GM21528 (cell line): ENCODE data around the gene STK33.

Source experiments
- ATAC-seq: cut with Tn5 transposase; IDR thresholded peaks from one replicate; pipeline ENCODE4 v1.9.1; 2021; ENCODE audit warnings: mild to moderate bottlenecking, moderate library complexity; ENCODE audit not compliant: unreplicated experiment, low FRiP score

STK33 gene

GRCh38 chr11:8381871-8382396, 212.1 kb downstream of the STK33 start:
- no peak for ATAC-seq

GRCh38 chr11:8381343-8381742, 212.7 kb downstream of the STK33 start:
- no peak for ATAC-seq

- no peak for ATAC-seq
Observed at GRCh38 chr11:8375932-8376331, 218.1 kb downstream of the STK33 start.

- ATAC-seq, result no peak
Observed at GRCh38 chr11:8375460-8375859, 218.6 kb downstream of the STK33 start.

GRCh38 chr11:8374716-8375115, 219.3 kb downstream of the STK33 start:
- ATAC-seq, result no peak

GRCh38 chr11:8373519-8374432, 220.3 kb downstream of the STK33 start:
- ATAC-seq, result no peak

GRCh38 chr11:8372641-8373381, 221.2 kb downstream of the STK33 start:
- ATAC-seq, result no peak

GRCh38 chr11:8371516-8371884, 222.5 kb downstream of the STK33 start:
- no peak for ATAC-seq

GRCh38 chr11:8370812-8371515, 223.1 kb downstream of the STK33 start:
- ATAC-seq, result no peak

GRCh38 chr11:8369592-8370205, 224.3 kb downstream of the STK33 start:
- ATAC-seq, result no peak

GRCh38 chr11:8368772-8369171, 225.3 kb downstream of the STK33 start:
- ATAC-seq, result no peak

- ATAC-seq, result no peak
Observed at GRCh38 chr11:8368194-8368593, 225.8 kb downstream of the STK33 start.

- no peak for ATAC-seq
Observed at GRCh38 chr11:8366316-8366715, 227.7 kb downstream of the STK33 start.

GRCh38 chr11:8365216-8365941, 228.6 kb downstream of the STK33 start:
- ATAC-seq, result no peak

- ATAC-seq, result no peak
Observed at GRCh38 chr11:8363921-8364320, 230.1 kb downstream of the STK33 start.

GRCh38 chr11:8362899-8363298, 231.1 kb downstream of the STK33 start:
- ATAC-seq, result no peak

- ATAC-seq, result no peak
Observed at GRCh38 chr11:8362491-8362890, 231.5 kb downstream of the STK33 start.

GRCh38 chr11:8361664-8362210, 232.3 kb downstream of the STK33 start:
- no peak for ATAC-seq

GRCh38 chr11:8361206-8361605, 232.8 kb downstream of the STK33 start:
- ATAC-seq, result no peak
